NB4 (cell line): ENCODE data around the gene SPATA22.
"Not testable (repeated sequence)": the region's sequence is repeated elsewhere in the genome, so short reads cannot be mapped to it uniquely, and the experiment has no call there.

Source experiments
- DNase-seq: peaks from one replicate; pipeline ENCODE4 v3.0.0; 2010; ENCODE audit warnings: low read depth
- H3K4me3 ChIP-seq: one replicate; pipeline ENCODE4 v1.5.1; 2011; ENCODE audit warnings: mild to moderate bottlenecking, low read depth, low read length, moderate library complexity
- MAX ChIP-seq: IDR thresholded peaks from 2 replicates; pipeline ENCODE4 v1.6.1; 2011; ENCODE audit warnings: low read depth, low read length
- MYC ChIP-seq: IDR thresholded peaks from 2 replicates; pipeline ENCODE4 v1.6.1; 2011; ENCODE audit warnings: low read depth, low read length
- POLR2A ChIP-seq: IDR thresholded peaks from 2 replicates; pipeline ENCODE4 v1.6.1; 2011; ENCODE audit warnings: mild to moderate bottlenecking; ENCODE audit not compliant: insufficient read length; ENCODE audit errors: extremely low read depth
- TF ChIP-seq, protein P1 (sequence below): IDR thresholded peaks from one replicate; pipeline ENCODE4 v1.5.1; 2012; ENCODE audit warnings: low read depth, low read length

The SPATA22 gene

GRCh38 chr17:3447625-3448024, 24.0 kb downstream of the SPATA22 start:
- no peak overlapping the region for H3K4me3 ChIP-seq
- DNase-seq = peak; percentile 60
- TF ChIP-seq POLR2A = no peak
- TF ChIP-seq, protein P1, sequence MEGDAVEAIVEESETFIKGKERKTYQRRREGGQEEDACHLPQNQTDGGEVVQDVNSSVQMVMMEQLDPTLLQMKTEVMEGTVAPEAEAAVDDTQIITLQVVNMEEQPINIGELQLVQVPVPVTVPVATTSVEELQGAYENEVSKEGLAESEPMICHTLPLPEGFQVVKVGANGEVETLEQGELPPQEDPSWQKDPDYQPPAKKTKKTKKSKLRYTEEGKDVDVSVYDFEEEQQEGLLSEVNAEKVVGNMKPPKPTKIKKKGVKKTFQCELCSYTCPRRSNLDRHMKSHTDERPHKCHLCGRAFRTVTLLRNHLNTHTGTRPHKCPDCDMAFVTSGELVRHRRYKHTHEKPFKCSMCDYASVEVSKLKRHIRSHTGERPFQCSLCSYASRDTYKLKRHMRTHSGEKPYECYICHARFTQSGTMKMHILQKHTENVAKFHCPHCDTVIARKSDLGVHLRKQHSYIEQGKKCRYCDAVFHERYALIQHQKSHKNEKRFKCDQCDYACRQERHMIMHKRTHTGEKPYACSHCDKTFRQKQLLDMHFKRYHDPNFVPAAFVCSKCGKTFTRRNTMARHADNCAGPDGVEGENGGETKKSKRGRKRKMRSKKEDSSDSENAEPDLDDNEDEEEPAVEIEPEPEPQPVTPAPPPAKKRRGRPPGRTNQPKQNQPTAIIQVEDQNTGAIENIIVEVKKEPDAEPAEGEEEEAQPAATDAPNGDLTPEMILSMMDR = peak; percentile 40

DNA sequence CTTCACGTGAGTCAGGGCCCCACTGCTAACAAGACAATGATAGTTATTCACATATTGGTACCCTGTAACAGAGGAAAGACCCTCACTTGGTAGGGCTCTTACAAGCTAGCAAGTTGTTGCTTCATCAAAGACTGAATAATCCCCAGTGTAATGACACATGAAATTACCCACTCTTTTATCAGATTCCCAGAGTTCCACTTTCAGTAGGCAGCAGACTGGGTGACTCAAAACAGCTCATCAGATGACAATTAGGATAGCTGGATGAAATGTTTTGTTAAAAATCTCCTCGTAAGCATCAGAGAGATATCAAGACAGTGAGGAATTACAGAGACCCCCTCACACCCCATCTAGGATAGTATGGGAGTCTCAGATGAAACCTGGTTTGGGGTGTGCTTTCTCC, 31.2 kb downstream of the SPATA22 start:
- TF ChIP-seq MYC = no peak
- TF ChIP-seq MAX = no peak
- TF ChIP-seq POLR2A = no peak
- TF ChIP-seq, protein P1 = no peak
- DNase-seq = no peak
- no peak overlapping the region for H3K4me3 ChIP-seq

DNA sequence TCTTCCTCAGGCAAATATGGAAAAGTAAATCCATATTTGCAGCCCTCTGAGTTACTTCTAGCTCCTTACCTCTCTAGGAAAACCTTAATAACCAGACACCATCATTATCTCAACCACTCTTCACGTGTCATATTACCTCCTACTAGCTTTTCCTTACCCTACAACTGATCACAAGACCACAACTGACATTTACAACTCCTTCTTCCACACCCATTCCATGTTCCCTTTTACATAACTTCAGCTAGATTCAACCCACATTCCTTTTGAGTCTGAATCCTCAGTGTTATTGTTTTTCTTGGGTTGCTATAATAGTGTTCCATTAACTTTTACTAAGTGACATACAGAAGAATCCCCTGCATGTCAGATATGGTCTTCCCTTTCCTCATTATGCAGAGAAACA, 33.3 kb downstream of the SPATA22 start:
- H3K4me3 ChIP-seq = no peak overlapping the region
- TF ChIP-seq POLR2A = no peak
- TF ChIP-seq, protein P1 = no peak
- no peak for TF ChIP-seq MAX
- no peak for TF ChIP-seq MYC
- DNase-seq = no peak

- H3K4me3 ChIP-seq = no peak within 1 kb of the TSS
- TF ChIP-seq POLR2A = no peak
- DNase-seq = no peak
Observed at GRCh38 chr17:3433741-3434140, 37.9 kb downstream of the SPATA22 start, which contains the start of gene OR1E2. OR1E2 (minus strand) TSS chr17:3433841; CDS start chr17:3433841, 0 bp downstream.

DNA sequence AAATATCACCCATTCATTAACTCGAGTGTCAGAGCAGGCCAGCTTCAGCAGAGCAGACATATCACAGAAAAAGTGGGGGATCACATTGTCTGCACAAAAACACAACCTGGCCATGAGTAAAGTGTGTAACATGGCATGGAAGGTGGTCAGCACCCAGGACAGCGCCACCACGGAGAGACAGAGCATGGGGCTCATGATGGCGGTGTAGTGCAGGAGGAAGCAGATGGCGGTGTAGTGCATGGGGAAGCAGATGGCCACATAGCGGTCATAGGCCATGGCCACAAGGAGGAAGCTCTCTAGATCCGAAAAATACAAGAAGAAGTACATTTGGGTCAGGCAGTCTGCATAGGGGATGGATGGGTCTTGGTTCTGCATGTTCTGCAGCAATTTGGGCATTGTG, 38.4 kb downstream of the SPATA22 start:
- H3K4me3 ChIP-seq = not testable (repeated sequence)
- peak; percentile 65 for DNase-seq
- TF ChIP-seq MYC (peak; percentile 72), MAX (peak; percentile 72)

GRCh38 chr17:3418222-3418621, 53.4 kb downstream of the SPATA22 start:
- no peak for TF ChIP-seq MAX
- TF ChIP-seq MYC = no peak
- TF ChIP-seq POLR2A = no peak
- TF ChIP-seq, protein P1 = no peak
- no peak overlapping the region for H3K4me3 ChIP-seq
- no peak for DNase-seq

DNA sequence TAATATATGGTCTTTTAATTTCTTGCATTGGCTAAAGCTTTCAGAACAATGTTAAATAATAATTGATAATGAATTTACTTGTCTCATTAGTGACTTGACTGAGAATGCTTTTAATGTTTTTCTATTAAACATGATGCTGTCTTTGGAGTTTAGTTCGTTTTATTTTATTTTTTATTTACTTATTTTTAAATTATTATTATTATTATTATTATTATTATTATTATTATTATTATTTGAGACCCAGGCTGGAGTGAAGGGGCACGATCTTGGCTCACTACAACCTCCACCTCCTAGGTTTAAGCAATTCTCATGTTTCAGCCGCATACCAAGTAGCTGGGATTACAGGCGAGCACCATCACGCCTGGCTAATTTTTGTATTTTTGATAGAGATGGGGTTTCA, 56.0 kb downstream of the SPATA22 start:
- no peak for TF ChIP-seq MYC
- DNase-seq = no peak
- no peak overlapping the region for H3K4me3 ChIP-seq

GRCh38 chr17:3412216-3412615, 59.4 kb downstream of the SPATA22 start:
- not testable (repeated sequence) for DNase-seq, H3K4me3 ChIP-seq
